Activated T-helper 9 cell treated with anti-CD3 and anti-CD28 coated beads, Interleukin-2, amount 50 U/mL, for 16 hours (primary cell): Measurements from ENCODE around the gene FIP1L1.
"Not testable (repeated sequence)": the region's sequence is repeated elsewhere in the genome, so short reads cannot be mapped to it uniquely, and the experiment has no call there.

Experiments used
- DNase-seq: peaks from one replicate; pipeline ENCODE4 v3.0.0-alpha.2; 2020; ENCODE audit warnings: low read depth

FIP1L1 gene

GRCh38 chr4:53377319-53378170 is at the start of gene FIP1L1:
FIP1L1 (plus strand) TSS chr4:53377641; CDS start chr4:53377839, 198 bp downstream.
- DNase-seq = peak; percentile 95

- not testable (repeated sequence) for DNase-seq
Measured at GRCh38 chr4:53334916-53335315, 42.5 kb upstream of the FIP1L1 start.

GRCh38 chr4:53340145-53340544 is 37.3 kb upstream of the FIP1L1 start:
- DNase-seq = not testable (repeated sequence)

GRCh38 chr4:53346392-53346791 is 31.0 kb upstream of the FIP1L1 start:
- not testable (repeated sequence) for DNase-seq

GRCh38 chr4:53346920-53347852 is 30.3 kb upstream of the FIP1L1 start:
- DNase-seq = no peak

GRCh38 chr4:53348046-53348445 is 29.4 kb upstream of the FIP1L1 start:
- DNase-seq = no peak

GRCh38 chr4:53349091-53349491 is 28.4 kb upstream of the FIP1L1 start:
- no peak for DNase-seq

GRCh38 chr4:53354012-53354722 is 23.3 kb upstream of the FIP1L1 start:
- no peak for DNase-seq

- no peak for DNase-seq
Measured at GRCh38 chr4:53355930-53356521, 21.4 kb upstream of the FIP1L1 start.

- no peak for DNase-seq
Measured at GRCh38 chr4:53361451-53361850, 16.0 kb upstream of the FIP1L1 start.

GRCh38 chr4:53362093-53362492 is 15.3 kb upstream of the FIP1L1 start:
- DNase-seq = no peak

GRCh38 chr4:53364624-53365023 is 12.8 kb upstream of the FIP1L1 start:
- no peak for DNase-seq

- DNase-seq = no peak
Measured at GRCh38 chr4:53365121-53365485, 12.3 kb upstream of the FIP1L1 start.

GRCh38 chr4:53365486-53366300 is 11.7 kb upstream of the FIP1L1 start, which contains the start of gene SCFD2:
SCFD2 (minus strand) TSS chr4:53366061.
- peak; percentile 94 for DNase-seq

GRCh38 chr4:53366301-53366716 is 11.1 kb upstream of the FIP1L1 start:
- DNase-seq = no peak

GRCh38 chr4:53367721-53368120 is 9.7 kb upstream of the FIP1L1 start:
- no peak for DNase-seq

- DNase-seq = no peak
Measured at GRCh38 chr4:53371049-53371448, 6.4 kb upstream of the FIP1L1 start.

- no peak for DNase-seq
Measured at GRCh38 chr4:53371843-53372521, 5.5 kb upstream of the FIP1L1 start.

GRCh38 chr4:53374777-53375258 is 2.6 kb upstream of the FIP1L1 start:
- no peak for DNase-seq

GRCh38 chr4:53376900-53377299 is 541 bp upstream of the FIP1L1 start:
- no peak for DNase-seq
